ENCODE data around the gene HAND1. TPM values are rescaled to one million over a fixed set of nuclear protein-coding genes. Genes with fewer than 3 reads are reported as not detected.

Gene HAND1
- total and polyA plus RNA-seq, 2 donors (not counting 1 experiment from before 2014, with no cell fraction given), result not detected

DNA sequence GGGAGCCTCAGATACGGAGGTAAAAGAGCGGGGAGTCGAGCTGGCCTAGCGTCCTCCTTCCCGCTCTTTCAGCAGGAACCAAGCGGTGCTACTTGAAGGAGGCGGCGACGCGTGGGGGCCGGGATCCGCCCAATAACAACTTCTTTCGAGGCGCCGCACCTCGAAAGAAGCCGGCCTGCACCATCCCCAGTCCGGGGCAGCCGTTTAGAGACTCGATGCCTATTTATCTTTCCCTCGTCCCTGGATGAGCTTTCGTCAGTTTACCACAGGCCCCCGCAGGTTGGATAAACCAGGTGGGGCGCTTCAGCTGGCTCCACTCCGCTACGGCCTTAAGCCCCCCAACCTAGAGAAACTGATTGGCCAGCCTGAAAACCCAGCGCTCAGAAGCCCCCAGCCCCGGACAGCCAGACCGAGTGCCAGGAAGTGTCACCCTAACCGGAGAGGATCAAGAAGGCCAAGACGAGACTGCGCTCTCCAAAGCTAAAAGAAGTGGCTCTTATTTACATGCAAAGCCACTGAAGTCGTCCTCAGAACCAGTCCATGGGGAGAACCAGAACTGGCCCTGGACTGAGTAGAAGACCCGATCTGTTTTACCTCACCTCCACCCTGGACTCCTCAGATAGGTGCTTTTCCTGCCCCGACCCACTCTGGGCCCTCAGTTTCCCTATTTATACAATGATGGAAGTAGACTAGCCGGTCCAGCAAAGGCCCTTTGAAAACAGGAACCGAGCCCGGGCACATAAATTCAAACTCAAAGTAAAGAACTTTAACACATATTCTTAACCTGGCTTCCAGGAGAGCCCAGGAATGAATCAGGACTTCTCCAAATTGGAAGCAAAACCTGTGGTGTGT is 1.4 kb downstream of the HAND1 start:
- peak overlapping the region; percentile 24 for H3K9ac ChIP-seq (ENCODE audit: low read length)
- TF ChIP-seq EZH2 (IDR thresholded peaks at IDR 0.05; ENCODE audit: borderline replicate concordance, insufficient read depth, low read depth, low read length, poor library complexity, severe bottlenecking), result no peak
- TF ChIP-seq, protein P1, sequence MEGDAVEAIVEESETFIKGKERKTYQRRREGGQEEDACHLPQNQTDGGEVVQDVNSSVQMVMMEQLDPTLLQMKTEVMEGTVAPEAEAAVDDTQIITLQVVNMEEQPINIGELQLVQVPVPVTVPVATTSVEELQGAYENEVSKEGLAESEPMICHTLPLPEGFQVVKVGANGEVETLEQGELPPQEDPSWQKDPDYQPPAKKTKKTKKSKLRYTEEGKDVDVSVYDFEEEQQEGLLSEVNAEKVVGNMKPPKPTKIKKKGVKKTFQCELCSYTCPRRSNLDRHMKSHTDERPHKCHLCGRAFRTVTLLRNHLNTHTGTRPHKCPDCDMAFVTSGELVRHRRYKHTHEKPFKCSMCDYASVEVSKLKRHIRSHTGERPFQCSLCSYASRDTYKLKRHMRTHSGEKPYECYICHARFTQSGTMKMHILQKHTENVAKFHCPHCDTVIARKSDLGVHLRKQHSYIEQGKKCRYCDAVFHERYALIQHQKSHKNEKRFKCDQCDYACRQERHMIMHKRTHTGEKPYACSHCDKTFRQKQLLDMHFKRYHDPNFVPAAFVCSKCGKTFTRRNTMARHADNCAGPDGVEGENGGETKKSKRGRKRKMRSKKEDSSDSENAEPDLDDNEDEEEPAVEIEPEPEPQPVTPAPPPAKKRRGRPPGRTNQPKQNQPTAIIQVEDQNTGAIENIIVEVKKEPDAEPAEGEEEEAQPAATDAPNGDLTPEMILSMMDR (IDR thresholded peaks at IDR 0.05), result no peak
- H3K4me3 ChIP-seq (ENCODE audit: control extremely low read depth in 1 of 5, extremely low read depth in 1 of 5, insufficient read depth in 1 of 5, low read depth in 2 of 5, low read length in 4 of 5), result no peak overlapping the region
- H4K20me1 ChIP-seq (ENCODE audit: control insufficient read depth, insufficient read depth, low read length, poor library complexity, severe bottlenecking), result no peaks in the 10 kb centered on the region
- H3K9me3 ChIP-seq (ENCODE audit: control extremely low read depth in 1 of 3, control insufficient read depth in 2 of 3, insufficient read depth in 1 of 3, low read length in 2 of 3), result peaks cover 0 to 75% (median 10%) of the 10 kb centered on the region in 3 donors
- ChIA-PET CTCF (interaction anchor here (1.6 to 2.4 kb wide), 2 partner anchors 9 to 405 kb away, joined by 3 to 8 read pairs; no protein-coding TSS in a partner anchor), POLR2A (interaction anchor here (0.6 kb wide), 1 partner anchor 47 kb away, joined by 4 read pairs; no protein-coding TSS in a partner anchor)
- peaks cover 77% of the 10 kb centered on the region for H3K27me3 Mint-ChIP-seq
- WGBS (ENCODE audit: insufficient coverage), result 10% methylated on average over 33 of the region's 38 CpGs
- H3K36me3 ChIP-seq (replicated peaks in 1 of 2; ENCODE audit: control extremely low read depth in 1 of 2, control insufficient read depth in 1 of 2, extremely low read depth in 1 of 2, insufficient read depth in 2 of 2, low read length in 1 of 2), result no peaks in the 10 kb centered on the region
- no peaks in the 10 kb centered on the region for H3K9me3 Mint-ChIP-seq (ENCODE audit: insufficient read depth)
- H3K4me1 Mint-ChIP-seq, result peaks cover 58% of the 10 kb centered on the region
- no peak overlapping the region for H3K27ac ChIP-seq (ENCODE audit: low read length in 2 of 2)
- peak overlapping the region; percentile 70 for H3K27ac Mint-ChIP-seq
- peaks cover 0 to 94% (median 89%) of the 10 kb centered on the region in 4 experiments for H3K27me3 ChIP-seq (replicated peaks in 1 of 4; ENCODE audit: control extremely low read depth in 1 of 4, control insufficient read depth in 3 of 4, insufficient read depth in 4 of 4, low read length in 3 of 4)
- DNase-seq (peak; percentile 59), ATAC-seq (ENCODE audit: low read depth) (no peak)
- intact Hi-C loops (cut with micrococcal nuclease), result no loop called here
- peak overlapping the region; percentile 63 for H3K4me2 ChIP-seq (replicated peaks; ENCODE audit: low read depth, low read length, poor library complexity, severe bottlenecking)
- no peaks in the 10 kb centered on the region for H3K79me2 ChIP-seq (ENCODE audit: control insufficient read depth, insufficient read depth, low read length)
- H2AFZ ChIP-seq (ENCODE audit: insufficient read depth, low read depth, low read length, poor library complexity, severe bottlenecking), result peak overlapping the region; percentile 20
- peaks cover 73 to 79% of the 10 kb centered on the region in 2 donors for H3K4me1 ChIP-seq (ENCODE audit: control insufficient read depth in 2 of 2, insufficient read depth in 2 of 2, low read length in 2 of 2)
- H3K4me3 Mint-ChIP-seq, result peak overlapping the region; percentile 86
